ENCODE measurements around the gene VIPR2. TPM values are rescaled to one million over a fixed set of nuclear protein-coding genes. Genes with fewer than 3 reads are reported as not detected.

VIPR2 gene
- polyA plus RNA-seq, 3 donors = not detected

DNA sequence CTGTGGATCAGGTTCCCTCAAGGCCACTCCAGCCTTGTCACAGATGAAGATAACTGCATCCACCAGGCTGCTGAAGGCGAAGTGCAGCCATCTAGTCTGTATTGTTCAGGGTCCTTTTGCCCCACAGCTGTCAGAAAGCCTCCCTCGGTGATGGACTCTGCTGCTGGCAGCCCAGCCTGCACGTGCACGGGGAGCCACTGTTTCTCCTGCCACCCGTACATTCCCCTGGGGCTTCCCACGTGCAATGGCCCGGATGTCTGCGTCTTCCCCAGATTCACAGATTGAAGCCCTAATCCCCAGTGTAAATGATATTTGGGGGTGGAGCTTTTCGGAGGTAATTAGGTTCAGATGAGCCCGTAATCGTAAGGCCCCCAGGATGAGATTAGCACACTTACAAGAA is 46.6 kb upstream of the VIPR2 start:
- peaks cover 4% of the 10 kb centered on the region for H3K4me1 Mint-ChIP-seq
- no peaks in the 10 kb centered on the region for H3K36me3 ChIP-seq (replicated peaks in 1 of 2; ENCODE audit: control insufficient read depth in 1 of 2, insufficient read depth in 2 of 2, low read length in 2 of 2)
- H3K9ac ChIP-seq (ENCODE audit: insufficient read depth, low read length, poor library complexity, severe bottlenecking) = no peak overlapping the region
- H3K9me3 ChIP-seq (replicated peaks in 1 of 2; ENCODE audit: control insufficient read depth in 1 of 2, insufficient read depth in 1 of 2, low read length in 2 of 2) = no peaks in the 10 kb centered on the region
- H4K20me1 ChIP-seq (ENCODE audit: insufficient read depth, low read length) = no peaks in the 10 kb centered on the region
- TF ChIP-seq, protein P1, sequence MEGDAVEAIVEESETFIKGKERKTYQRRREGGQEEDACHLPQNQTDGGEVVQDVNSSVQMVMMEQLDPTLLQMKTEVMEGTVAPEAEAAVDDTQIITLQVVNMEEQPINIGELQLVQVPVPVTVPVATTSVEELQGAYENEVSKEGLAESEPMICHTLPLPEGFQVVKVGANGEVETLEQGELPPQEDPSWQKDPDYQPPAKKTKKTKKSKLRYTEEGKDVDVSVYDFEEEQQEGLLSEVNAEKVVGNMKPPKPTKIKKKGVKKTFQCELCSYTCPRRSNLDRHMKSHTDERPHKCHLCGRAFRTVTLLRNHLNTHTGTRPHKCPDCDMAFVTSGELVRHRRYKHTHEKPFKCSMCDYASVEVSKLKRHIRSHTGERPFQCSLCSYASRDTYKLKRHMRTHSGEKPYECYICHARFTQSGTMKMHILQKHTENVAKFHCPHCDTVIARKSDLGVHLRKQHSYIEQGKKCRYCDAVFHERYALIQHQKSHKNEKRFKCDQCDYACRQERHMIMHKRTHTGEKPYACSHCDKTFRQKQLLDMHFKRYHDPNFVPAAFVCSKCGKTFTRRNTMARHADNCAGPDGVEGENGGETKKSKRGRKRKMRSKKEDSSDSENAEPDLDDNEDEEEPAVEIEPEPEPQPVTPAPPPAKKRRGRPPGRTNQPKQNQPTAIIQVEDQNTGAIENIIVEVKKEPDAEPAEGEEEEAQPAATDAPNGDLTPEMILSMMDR (IDR thresholded peaks at IDR 0.05) = no peak
- H2AFZ ChIP-seq (ENCODE audit: insufficient read depth, low read depth, low read length, poor library complexity, severe bottlenecking) = no peak overlapping the region
- peaks cover 0 to 2% (median 0%) of the 10 kb centered on the region in 3 donors for H3K27me3 Mint-ChIP-seq (ENCODE audit: low read depth in 3 of 3)
- no peak overlapping the region for H3K4me3 Mint-ChIP-seq
- H3K4me3 ChIP-seq (replicated peaks in 1 of 3; ENCODE audit: low read depth in 2 of 3, low read length in 3 of 3) = no peak overlapping the region
- no peaks in the 10 kb centered on the region for H3K79me2 ChIP-seq (ENCODE audit: insufficient read depth, low read length)
- no peak overlapping the region for H3K27ac ChIP-seq (ENCODE audit: low read depth in 1 of 2, low read length in 2 of 2)
- no peak overlapping the region for H3K4me2 ChIP-seq (replicated peaks; ENCODE audit: extremely low read depth, low read length, poor library complexity, severe bottlenecking)
- 90% methylated on average over 3 of the region's 11 CpGs for WGBS (ENCODE audit: insufficient coverage)
- H3K36me3 Mint-ChIP-seq = no peaks in the 10 kb centered on the region
- no peak for DNase-seq
- no peak overlapping the region for H3K27ac Mint-ChIP-seq
- H3K9me3 Mint-ChIP-seq = peaks cover 0 to 12% (median 4%) of the 10 kb centered on the region in 7 donors
- no peaks in the 10 kb centered on the region for H3K4me1 ChIP-seq (ENCODE audit: control insufficient read depth in 1 of 2, insufficient read depth in 2 of 2, low read length in 2 of 2)
- intact Hi-C loops (cut with micrococcal nuclease) = no loop called here
- no peaks in the 10 kb centered on the region for H3K27me3 ChIP-seq (ENCODE audit: control insufficient read depth in 2 of 2, insufficient read depth in 2 of 2, low read length in 2 of 2)

DNA sequence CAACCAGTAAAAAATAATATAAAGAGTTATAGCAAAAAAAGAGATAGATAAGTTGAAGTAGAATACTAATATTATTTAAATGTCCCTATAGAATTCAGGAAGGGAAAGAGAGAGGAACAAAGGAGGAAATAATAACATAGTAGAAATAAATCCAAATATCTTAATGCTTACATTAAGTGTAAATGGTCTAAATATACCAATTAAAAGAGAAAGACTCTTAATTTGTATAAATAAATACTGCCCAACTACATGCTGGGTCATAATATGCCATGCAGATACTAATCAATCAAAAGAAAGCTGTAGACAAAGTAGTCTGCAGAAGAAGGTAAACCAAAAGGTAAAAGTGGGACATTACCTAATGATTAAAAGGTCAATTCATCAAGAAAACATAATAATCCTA is 43.3 kb upstream of the VIPR2 start:
- H3K4me3 ChIP-seq (replicated peaks in 1 of 3; ENCODE audit: low read depth in 2 of 3, low read length in 3 of 3) = no peak overlapping the region
- H2AFZ ChIP-seq (ENCODE audit: insufficient read depth, low read depth, low read length, poor library complexity, severe bottlenecking) = no peak overlapping the region
- H3K36me3 ChIP-seq (replicated peaks in 1 of 2; ENCODE audit: control insufficient read depth in 1 of 2, insufficient read depth in 2 of 2, low read length in 2 of 2) = no peaks in the 10 kb centered on the region
- TF ChIP-seq, protein P1 (IDR thresholded peaks at IDR 0.05) = no peak
- H3K79me2 ChIP-seq (ENCODE audit: insufficient read depth, low read length) = no peaks in the 10 kb centered on the region
- H3K4me1 ChIP-seq (ENCODE audit: control insufficient read depth in 1 of 2, insufficient read depth in 2 of 2, low read length in 2 of 2) = no peaks in the 10 kb centered on the region
- no peaks in the 10 kb centered on the region for H4K20me1 ChIP-seq (ENCODE audit: insufficient read depth, low read length)
- intact Hi-C loops (cut with micrococcal nuclease) = no loop called here
- Mint-ChIP-seq H3K4me3 (no peak overlapping the region), H3K27ac (no peak overlapping the region), H3K36me3 (no peaks in the 10 kb centered on the region), H3K27me3 (ENCODE audit: low read depth in 3 of 3) (no peaks in the 10 kb centered on the region), H3K4me1 (no peaks in the 10 kb centered on the region), H3K9me3 (peaks cover 0 to 21% (median 10%) of the 10 kb centered on the region in 7 donors)
- no peaks in the 10 kb centered on the region for H3K27me3 ChIP-seq (ENCODE audit: control insufficient read depth in 2 of 2, insufficient read depth in 2 of 2, low read length in 2 of 2)
- H3K9ac ChIP-seq (ENCODE audit: insufficient read depth, low read length, poor library complexity, severe bottlenecking) = no peak overlapping the region
- H3K4me2 ChIP-seq (replicated peaks; ENCODE audit: extremely low read depth, low read length, poor library complexity, severe bottlenecking) = no peak overlapping the region
- no peak overlapping the region for H3K27ac ChIP-seq (ENCODE audit: low read depth in 1 of 2, low read length in 2 of 2)
- no peak for DNase-seq
- no peaks in the 10 kb centered on the region for H3K9me3 ChIP-seq (replicated peaks in 1 of 2; ENCODE audit: control insufficient read depth in 1 of 2, insufficient read depth in 1 of 2, low read length in 2 of 2)

Data from CD14-positive monocyte (primary cell).